Colonic mucosa (tissue), 4 donors: ENCODE results near the gene SH3BP1. TPM values are rescaled to one million over a fixed set of nuclear protein-coding genes. Genes with fewer than 3 reads are reported as not detected.

Source experiments
- DNase-seq: peaks from one replicate; pipeline ENCODE4 v3.0.0-alpha.2; 2020
- H3K27ac ChIP-seq: fragments of 200-600 bp; one replicate; pipeline ENCODE4 v1.8.0; 2021
- H3K27me3 ChIP-seq: fragments of 200-600 bp; one replicate; pipeline ENCODE4 v1.8.0; 2021
- H3K36me3 ChIP-seq: fragments of 200-600 bp; one replicate; pipeline ENCODE4 v1.8.0; 2021
- H3K4me1 ChIP-seq: fragments of 200-600 bp; one replicate; pipeline ENCODE4 v1.8.0; 2021; ENCODE audit warnings: mild to moderate bottlenecking
- H3K4me3 ChIP-seq: fragments of 200-600 bp; one replicate; pipeline ENCODE4 v1.8.0; 2021
- H3K9ac ChIP-seq, 2 donors: one replicate each; pipeline ENCODE4 v1.7.0; 2013; ENCODE audit warnings: control low read depth in 2 of 2, low read depth in 2 of 2, low read length in 2 of 2
- H3K9me3 ChIP-seq: fragments of 200-600 bp; one replicate; pipeline ENCODE4 v1.8.0; 2021
- intact Hi-C: fragments of 100-400 bp; cut with DNase I; formaldehyde crosslinking; loops from one replicate; pipeline ENCODE4 v1.14.1; 2022
- total RNA-seq, 2 donors: library from RNA; stranded (reverse); fragmentation: NEBNext Ultra II Directional in 1 of 2; extraction: Animal tissue kit (Norgen Biotek cat#: 25700) in 1 of 2; gene quantifications; one replicate each; pipeline ENCODE4 v1.2.1, GENCODE V29; 2021
- TF ChIP-seq, protein P1 (sequence below): fragments of 200-600 bp; IDR thresholded peaks from one replicate; pipeline ENCODE4 v1.8.0; 2022; ENCODE audit warnings: antibody characterized with exemption, mild to moderate bottlenecking
- donor health status: healthy.
- donor health status: DM: no; HTN: no; CAD: no.
- donor health status: DM: no; HTN: no; CAD: no.

Gene SH3BP1
- total RNA-seq, 2 donors from 2014 or later: 91.8 to 125 TPM

DNA sequence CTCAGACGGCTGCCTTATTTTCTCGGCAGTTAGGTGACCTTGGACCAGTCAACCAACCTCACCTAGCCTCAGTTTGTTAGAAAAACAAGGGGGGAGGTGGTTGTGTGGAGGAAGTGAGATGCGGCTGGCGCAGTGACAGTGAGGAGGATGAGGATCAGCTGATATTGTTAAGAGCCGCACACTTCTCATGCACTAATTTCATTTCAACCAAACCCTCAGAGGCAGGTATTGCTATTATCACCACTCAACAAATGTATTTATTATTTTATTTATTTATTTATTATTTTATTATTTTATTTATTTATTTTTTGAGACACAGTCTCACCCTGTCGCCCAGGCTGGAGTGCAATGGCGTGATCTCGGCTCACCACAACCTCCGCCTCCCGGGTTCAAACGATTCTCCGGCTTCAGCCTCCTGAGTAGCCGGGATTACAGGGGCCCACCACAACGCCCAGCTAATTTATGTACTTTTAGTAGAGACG, 38.1 kb downstream of the SH3BP1 start:
- Histone ChIP-seq H3K27ac (peak overlapping the region; percentile 96), H3K4me3 (peak overlapping the region; percentile 41), H3K27me3 (no peaks in the 10 kb centered on the region), H3K9me3 (no peaks in the 10 kb centered on the region), H3K4me1 (peaks cover 36% of the 10 kb centered on the region), H3K9ac (peak overlapping the region; percentile 60 to 91), H3K36me3 (no peaks in the 10 kb centered on the region)
- intact Hi-C loops: no loop called here
- DNase-seq: no peak
- TF ChIP-seq, protein P1, sequence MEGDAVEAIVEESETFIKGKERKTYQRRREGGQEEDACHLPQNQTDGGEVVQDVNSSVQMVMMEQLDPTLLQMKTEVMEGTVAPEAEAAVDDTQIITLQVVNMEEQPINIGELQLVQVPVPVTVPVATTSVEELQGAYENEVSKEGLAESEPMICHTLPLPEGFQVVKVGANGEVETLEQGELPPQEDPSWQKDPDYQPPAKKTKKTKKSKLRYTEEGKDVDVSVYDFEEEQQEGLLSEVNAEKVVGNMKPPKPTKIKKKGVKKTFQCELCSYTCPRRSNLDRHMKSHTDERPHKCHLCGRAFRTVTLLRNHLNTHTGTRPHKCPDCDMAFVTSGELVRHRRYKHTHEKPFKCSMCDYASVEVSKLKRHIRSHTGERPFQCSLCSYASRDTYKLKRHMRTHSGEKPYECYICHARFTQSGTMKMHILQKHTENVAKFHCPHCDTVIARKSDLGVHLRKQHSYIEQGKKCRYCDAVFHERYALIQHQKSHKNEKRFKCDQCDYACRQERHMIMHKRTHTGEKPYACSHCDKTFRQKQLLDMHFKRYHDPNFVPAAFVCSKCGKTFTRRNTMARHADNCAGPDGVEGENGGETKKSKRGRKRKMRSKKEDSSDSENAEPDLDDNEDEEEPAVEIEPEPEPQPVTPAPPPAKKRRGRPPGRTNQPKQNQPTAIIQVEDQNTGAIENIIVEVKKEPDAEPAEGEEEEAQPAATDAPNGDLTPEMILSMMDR: no peak

DNA sequence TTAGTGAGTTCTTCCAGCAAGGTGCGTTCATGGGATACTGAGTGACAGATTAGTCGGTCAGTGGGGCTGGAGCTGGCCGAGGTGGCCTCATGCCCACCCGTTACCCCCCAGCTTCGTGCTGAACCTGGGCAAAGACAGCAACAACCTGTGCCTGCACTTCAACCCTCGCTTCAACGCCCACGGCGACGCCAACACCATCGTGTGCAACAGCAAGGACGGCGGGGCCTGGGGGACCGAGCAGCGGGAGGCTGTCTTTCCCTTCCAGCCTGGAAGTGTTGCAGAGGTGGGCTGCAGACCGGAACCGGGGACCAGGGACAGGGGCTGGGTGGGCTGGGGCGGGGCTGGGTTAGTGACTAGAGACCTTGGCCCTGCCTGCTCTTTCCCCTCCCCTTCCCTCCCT, 38.9 kb downstream of the SH3BP1 start:
- Histone ChIP-seq H3K4me3 (no peak overlapping the region), H3K9me3 (no peaks in the 10 kb centered on the region), H3K36me3 (no peaks in the 10 kb centered on the region), H3K4me1 (peaks cover 29% of the 10 kb centered on the region), H3K9ac (no peak overlapping the region), H3K27ac (no peak overlapping the region), H3K27me3 (no peaks in the 10 kb centered on the region)
- no peak for DNase-seq
- TF ChIP-seq, protein P1: no peak
- intact Hi-C loops: no loop called here

DNA sequence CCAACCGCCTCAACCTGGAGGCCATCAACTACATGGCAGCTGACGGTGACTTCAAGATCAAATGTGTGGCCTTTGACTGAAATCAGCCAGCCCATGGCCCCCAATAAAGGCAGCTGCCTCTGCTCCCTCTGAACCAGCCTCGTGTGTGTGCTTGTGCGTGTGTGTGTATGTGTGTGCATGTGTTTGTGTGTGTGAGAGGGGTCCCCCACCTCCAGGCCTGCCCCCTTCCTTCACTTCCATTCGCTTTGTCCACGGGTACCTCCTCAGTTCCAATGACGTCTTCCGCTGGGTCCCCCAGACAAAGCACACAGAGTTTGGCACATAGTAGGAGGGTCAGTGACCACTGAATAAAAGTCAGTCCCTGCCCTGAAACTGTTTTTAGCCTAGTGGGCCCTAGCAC, 40.2 kb downstream of the SH3BP1 start:
- H3K36me3 ChIP-seq: no peaks in the 10 kb centered on the region
- DNase-seq: no peak
- H3K4me3 ChIP-seq: no peak overlapping the region
- TF ChIP-seq, protein P1: no peak
- intact Hi-C loops: loop anchor here (2.0 to 10.0 kb wide), 3 partner anchors 37 to 115 kb away; no protein-coding TSS in a partner anchor
- no peak overlapping the region for H3K27ac ChIP-seq
- no peaks in the 10 kb centered on the region for H3K9me3 ChIP-seq
- no peaks in the 10 kb centered on the region for H3K27me3 ChIP-seq
- peaks cover 19% of the 10 kb centered on the region for H3K4me1 ChIP-seq
- H3K9ac ChIP-seq: no peak overlapping the region

DNA sequence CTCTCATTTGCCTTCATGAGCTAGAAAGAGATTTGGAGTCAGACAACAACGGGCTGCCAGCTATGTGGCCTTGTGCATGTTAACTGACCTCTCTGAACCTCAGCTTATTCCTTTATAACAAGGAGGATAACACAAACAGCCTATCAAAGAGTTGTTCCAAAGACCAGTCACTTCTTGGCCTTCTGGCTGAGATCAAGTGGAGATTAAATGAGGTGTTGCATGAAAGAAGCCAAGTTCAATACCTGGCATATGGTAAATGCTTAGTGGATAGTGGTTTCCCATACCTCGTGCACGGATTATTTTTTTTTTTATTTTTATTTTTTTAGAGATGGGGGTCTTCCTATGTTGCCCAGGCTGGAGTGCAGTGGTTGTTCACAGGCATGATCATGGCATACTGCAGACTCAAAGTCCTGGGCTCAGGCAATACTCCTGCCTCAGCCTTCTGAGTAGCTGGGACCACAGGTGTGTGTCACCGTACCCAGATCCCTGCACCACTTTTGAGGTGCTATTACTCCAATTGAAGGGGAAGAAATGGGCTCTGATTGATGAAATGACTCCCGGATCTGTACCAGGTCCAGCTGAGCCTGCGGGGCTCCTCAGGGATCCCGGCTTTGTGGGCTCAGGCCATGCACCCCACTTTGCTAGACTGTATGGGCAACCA, 40.9 kb downstream of the SH3BP1 start:
- TF ChIP-seq, protein P1: no peak
- H3K4me1 ChIP-seq: peaks cover 15% of the 10 kb centered on the region
- intact Hi-C loops: loop anchor here (2.0 to 10.0 kb wide), 3 partner anchors 38 to 114 kb away; no protein-coding TSS in a partner anchor

DNA sequence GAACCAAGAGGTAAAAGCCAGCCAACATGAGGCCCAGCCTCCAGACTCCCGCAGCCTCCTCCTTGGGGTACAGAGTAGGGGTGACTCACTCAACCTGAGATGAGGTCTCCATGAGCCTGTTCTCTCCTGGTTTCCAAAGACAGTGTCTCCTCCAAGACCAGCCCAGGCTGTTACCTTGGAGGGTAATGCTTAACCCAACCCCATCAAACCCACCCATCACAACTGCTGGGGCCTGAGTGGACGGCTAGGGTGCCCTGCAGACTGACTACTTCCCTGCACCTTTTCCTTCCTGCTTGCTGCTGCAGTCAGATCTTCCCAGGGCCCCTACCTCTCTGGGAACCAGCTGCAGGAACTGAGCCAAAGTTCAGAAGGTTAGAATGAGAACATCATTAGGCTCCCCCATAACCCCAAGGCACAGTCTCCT, 41.5 kb downstream of the SH3BP1 start:
- H3K9ac ChIP-seq: no peak overlapping the region
- H3K27ac ChIP-seq: no peak overlapping the region
- H3K27me3 ChIP-seq: no peaks in the 10 kb centered on the region
- no peak for DNase-seq
- no peaks in the 10 kb centered on the region for H3K36me3 ChIP-seq
- TF ChIP-seq, protein P1: no peak
- peaks cover 19% of the 10 kb centered on the region for H3K4me1 ChIP-seq
- H3K4me3 ChIP-seq: no peak overlapping the region
- no peaks in the 10 kb centered on the region for H3K9me3 ChIP-seq
- intact Hi-C loops: loop anchor here (2.0 to 10.0 kb wide), 3 partner anchors 39 to 114 kb away; no protein-coding TSS in a partner anchor

More for the DNA sequence above, 40.9 kb downstream of the SH3BP1 start:
- Histone ChIP-seq H3K27me3 (no peaks in the 10 kb centered on the region), H3K9ac (no peak overlapping the region), H3K27ac (no peak overlapping the region), H3K9me3 (no peaks in the 10 kb centered on the region), H3K4me3 (no peak overlapping the region), H3K36me3 (no peaks in the 10 kb centered on the region)
- no peak for DNase-seq
